Measurements from ENCODE around the gene SCYGR2. TPM values are rescaled to one million over a fixed set of nuclear protein-coding genes. Genes with fewer than 3 reads are reported as not detected.
"Not testable (repeated sequence)": the region's sequence is repeated elsewhere in the genome, so short reads cannot be mapped to it uniquely, and the experiment has no call there.

Gene SCYGR2
- not detected for total RNA-seq

- H3K27ac Mint-ChIP-seq; ATAC-seq; H3K4me3 Mint-ChIP-seq; H3K36me3 Mint-ChIP-seq (ENCODE audit: low read depth); DNase-seq; H3K4me1 Mint-ChIP-seq (ENCODE audit: low read depth); POLR2A ChIA-PET; H3K9me3 Mint-ChIP-seq (ENCODE audit: insufficient read depth); CTCF ChIA-PET: not testable (repeated sequence)
- peaks cover 17% of the 10 kb centered on the region for H3K27me3 Mint-ChIP-seq (ENCODE audit: low read depth)
These were observed at the start of gene SCYGR2 for GRCh38 chr2:227598835-227599503. Gene SCYGR2, plus strand, starts transcription at chr2:227598893. Its CDS starts 0 bp downstream, at chr2:227598893.

DNA sequence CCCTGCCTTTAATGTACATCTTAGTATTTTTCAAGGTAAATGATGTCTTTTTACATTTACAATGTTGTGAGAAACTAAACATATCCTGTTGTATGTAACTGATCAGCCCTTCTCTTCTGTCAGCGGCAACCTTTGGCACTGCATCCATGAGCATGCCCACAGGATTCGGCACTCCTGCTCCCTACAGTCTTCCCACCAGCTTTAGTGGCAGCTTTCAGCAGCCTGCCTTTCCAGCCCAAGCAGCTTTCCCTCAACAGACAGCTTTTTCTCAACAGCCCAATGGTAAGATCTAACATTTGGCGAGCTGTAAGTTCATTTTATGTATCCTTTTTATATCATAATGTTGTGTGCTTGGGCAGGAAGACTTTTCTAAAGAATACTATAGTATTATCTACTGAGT, 46.9 kb upstream of the SCYGR2 start:
- peaks cover 27% of the 10 kb centered on the region for H3K36me3 Mint-ChIP-seq (ENCODE audit: low read depth)
- no peak for ATAC-seq
- H3K9me3 Mint-ChIP-seq (ENCODE audit: insufficient read depth), result no peaks in the 10 kb centered on the region
- H3K4me1 Mint-ChIP-seq (ENCODE audit: low read depth), result no peaks in the 10 kb centered on the region
- no peak overlapping the region for H3K27ac Mint-ChIP-seq
- CTCF ChIA-PET, result no interaction called here
- no peak for DNase-seq
- H3K4me3 Mint-ChIP-seq, result no peak overlapping the region
- H3K27me3 Mint-ChIP-seq (ENCODE audit: low read depth), result no peaks in the 10 kb centered on the region
- POLR2A ChIA-PET, result interaction anchor here (0.5 kb wide), 1 partner anchor 9 kb away, joined by 4 read pairs; no protein-coding TSS in a partner anchor

- H3K27ac Mint-ChIP-seq, result no peak overlapping the region
These were observed 36.1 kb upstream of the SCYGR2 start for GRCh38 chr2:227562581-227562980.

DNA sequence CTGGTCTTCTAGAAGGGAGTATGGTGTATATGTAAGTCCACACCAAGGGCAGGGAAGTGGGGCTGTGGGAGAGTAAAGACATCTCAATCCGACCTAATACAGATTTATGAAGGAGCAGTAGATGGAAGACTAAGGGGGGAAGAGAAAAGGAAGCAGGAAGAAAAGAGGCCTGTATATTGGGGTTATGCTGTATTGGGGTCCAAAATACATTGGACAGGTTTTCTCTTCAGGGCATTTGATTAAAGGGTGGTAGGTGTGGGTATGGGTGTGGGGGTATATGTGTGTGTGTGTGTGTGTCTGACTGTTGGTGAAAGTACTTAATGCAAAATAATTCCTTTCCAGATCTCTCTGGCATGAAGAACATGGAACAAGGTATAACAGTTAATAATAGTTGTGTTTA, 33.6 kb upstream of the SCYGR2 start:
- ATAC-seq (no peak), DNase-seq (no peak)
- peaks cover 4% of the 10 kb centered on the region for H3K36me3 Mint-ChIP-seq (ENCODE audit: low read depth)
- no peak overlapping the region for H3K4me3 Mint-ChIP-seq
- no peaks in the 10 kb centered on the region for H3K27me3 Mint-ChIP-seq (ENCODE audit: low read depth)
- H3K4me1 Mint-ChIP-seq (ENCODE audit: low read depth), result no peaks in the 10 kb centered on the region
- no peaks in the 10 kb centered on the region for H3K9me3 Mint-ChIP-seq (ENCODE audit: insufficient read depth)
- ChIA-PET POLR2A (no interaction called here), CTCF (no interaction called here)
- H3K27ac Mint-ChIP-seq, result no peak overlapping the region

More at GRCh38 chr2:227562581-227562980, 36.1 kb upstream of the SCYGR2 start:
- Mint-ChIP-seq H3K27me3 (ENCODE audit: low read depth) (no peaks in the 10 kb centered on the region), H3K9me3 (ENCODE audit: insufficient read depth) (no peaks in the 10 kb centered on the region), H3K36me3 (ENCODE audit: low read depth) (peaks cover 4% of the 10 kb centered on the region), H3K4me1 (ENCODE audit: low read depth) (no peaks in the 10 kb centered on the region), H3K4me3 (no peak overlapping the region)
- ATAC-seq (no peak), DNase-seq (no peak)
- ChIA-PET CTCF (no interaction called here), POLR2A (no interaction called here)

GRCh38 chr2:227566012-227566411, 32.7 kb upstream of the SCYGR2 start:
- H3K27me3 Mint-ChIP-seq (ENCODE audit: low read depth), result no peaks in the 10 kb centered on the region
- no peaks in the 10 kb centered on the region for H3K36me3 Mint-ChIP-seq (ENCODE audit: low read depth)
- no peak for ATAC-seq
- ChIA-PET CTCF (interaction anchor here (0.8 to 1.1 kb wide), 3 partner anchors 20 to 65 kb away, joined by 3 read pairs; no protein-coding TSS in a partner anchor), POLR2A (no interaction called here)
- no peaks in the 10 kb centered on the region for H3K4me1 Mint-ChIP-seq (ENCODE audit: low read depth)
- no peaks in the 10 kb centered on the region for H3K9me3 Mint-ChIP-seq (ENCODE audit: insufficient read depth)
- no peak overlapping the region for H3K27ac Mint-ChIP-seq
- DNase-seq, result no peak
- no peak overlapping the region for H3K4me3 Mint-ChIP-seq

- H3K27me3 Mint-ChIP-seq (ENCODE audit: low read depth), result peaks cover 5% of the 10 kb centered on the region
- H3K4me1 Mint-ChIP-seq (ENCODE audit: low read depth), result no peaks in the 10 kb centered on the region
- H3K9me3 Mint-ChIP-seq (ENCODE audit: insufficient read depth), result no peaks in the 10 kb centered on the region
- H3K27ac Mint-ChIP-seq, result no peak overlapping the region
- ChIA-PET POLR2A (no interaction called here), CTCF (no interaction called here)
- no peak for ATAC-seq
- no peak overlapping the region for H3K4me3 Mint-ChIP-seq
- H3K36me3 Mint-ChIP-seq (ENCODE audit: low read depth), result no peaks in the 10 kb centered on the region
- no peak for DNase-seq
These were observed 29.9 kb upstream of the SCYGR2 start for GRCh38 chr2:227568852-227569169.

GRCh38 chr2:227570615-227571014, 28.1 kb upstream of the SCYGR2 start:
- H3K9me3 Mint-ChIP-seq (ENCODE audit: insufficient read depth), result no peaks in the 10 kb centered on the region
- DNase-seq (no peak), ATAC-seq (no peak)
- ChIA-PET CTCF (no interaction called here), POLR2A (no interaction called here)
- no peaks in the 10 kb centered on the region for H3K36me3 Mint-ChIP-seq (ENCODE audit: low read depth)
- no peak overlapping the region for H3K27ac Mint-ChIP-seq
- no peaks in the 10 kb centered on the region for H3K4me1 Mint-ChIP-seq (ENCODE audit: low read depth)
- H3K4me3 Mint-ChIP-seq, result no peak overlapping the region
- H3K27me3 Mint-ChIP-seq (ENCODE audit: low read depth), result peaks cover 5% of the 10 kb centered on the region

- H3K9me3 Mint-ChIP-seq (ENCODE audit: insufficient read depth), result no peaks in the 10 kb centered on the region
- no peak overlapping the region for H3K27ac Mint-ChIP-seq
- H3K4me3 Mint-ChIP-seq, result no peak overlapping the region
These were observed 22.6 kb upstream of the SCYGR2 start for GRCh38 chr2:227576110-227576509.

DNA sequence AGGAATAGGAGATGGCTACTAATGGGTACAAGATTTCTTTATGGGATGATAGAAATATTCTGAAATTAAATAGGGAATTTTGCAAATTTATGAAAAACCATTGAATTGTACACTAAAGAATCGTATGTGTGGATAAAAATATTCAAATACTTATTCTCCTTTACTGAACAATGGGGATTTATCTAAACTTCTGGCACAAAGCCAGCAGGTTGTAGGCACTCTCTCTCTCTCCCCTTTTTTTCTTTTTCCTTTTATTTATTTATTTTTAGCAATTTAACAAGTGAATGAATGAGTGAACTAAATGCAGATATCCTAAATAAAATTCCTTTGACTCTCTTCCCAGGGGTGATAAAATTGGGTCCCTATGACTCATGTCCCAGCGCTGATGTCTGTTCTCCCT, 21.9 kb upstream of the SCYGR2 start:
- CTCF ChIA-PET, result no interaction called here
- Mint-ChIP-seq H3K4me3 (no peak overlapping the region), H3K27ac (no peak overlapping the region), H3K27me3 (ENCODE audit: low read depth) (peaks cover 34% of the 10 kb centered on the region), H3K9me3 (ENCODE audit: insufficient read depth) (no peaks in the 10 kb centered on the region), H3K4me1 (ENCODE audit: low read depth) (no peaks in the 10 kb centered on the region), H3K36me3 (ENCODE audit: low read depth) (no peaks in the 10 kb centered on the region)
- POLR2A ChIA-PET, result no interaction called here
- ATAC-seq (no peak), DNase-seq (no peak)

More at GRCh38 chr2:227576110-227576509, 22.6 kb upstream of the SCYGR2 start:
- H3K36me3 Mint-ChIP-seq (ENCODE audit: low read depth), result no peaks in the 10 kb centered on the region
- POLR2A ChIA-PET, result no interaction called here
- H3K27me3 Mint-ChIP-seq (ENCODE audit: low read depth), result peaks cover 31% of the 10 kb centered on the region
- CTCF ChIA-PET, result no interaction called here
- DNase-seq (no peak), ATAC-seq (no peak)
- H3K4me1 Mint-ChIP-seq (ENCODE audit: low read depth), result no peaks in the 10 kb centered on the region

- ATAC-seq (no peak), DNase-seq (no peak)
- no peak overlapping the region for H3K4me3 Mint-ChIP-seq
- ChIA-PET CTCF (no interaction called here), POLR2A (no interaction called here)
- H3K9me3 Mint-ChIP-seq (ENCODE audit: insufficient read depth), result peaks cover 6% of the 10 kb centered on the region
- peaks cover 37% of the 10 kb centered on the region for H3K27me3 Mint-ChIP-seq (ENCODE audit: low read depth)
- H3K27ac Mint-ChIP-seq, result no peak overlapping the region
- H3K36me3 Mint-ChIP-seq (ENCODE audit: low read depth), result no peaks in the 10 kb centered on the region
- H3K4me1 Mint-ChIP-seq (ENCODE audit: low read depth), result no peaks in the 10 kb centered on the region
These were observed 21.1 kb upstream of the SCYGR2 start for GRCh38 chr2:227577555-227577954.

DNA sequence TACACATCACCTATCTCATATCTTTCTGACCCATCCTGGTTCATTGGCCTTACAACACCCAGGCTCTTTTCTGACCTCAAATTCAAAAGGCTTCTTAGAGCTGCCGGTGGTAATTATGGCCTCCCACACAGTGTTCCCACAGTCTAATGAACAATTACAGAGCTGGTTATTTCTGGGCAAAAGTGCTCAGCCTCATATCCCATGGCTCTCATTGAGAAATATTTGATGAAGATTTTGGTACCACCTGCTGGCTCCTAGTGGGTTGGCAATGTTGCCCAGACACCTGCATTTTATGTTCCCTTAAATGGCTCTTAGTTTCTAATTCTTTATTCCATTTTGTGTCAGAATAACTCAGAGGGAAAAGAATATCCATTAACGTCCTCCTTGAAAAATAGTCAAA, 20.1 kb upstream of the SCYGR2 start:
- Mint-ChIP-seq H3K27me3 (ENCODE audit: low read depth) (peaks cover 34% of the 10 kb centered on the region), H3K9me3 (ENCODE audit: insufficient read depth) (peaks cover 10% of the 10 kb centered on the region), H3K27ac (no peak overlapping the region), H3K4me1 (ENCODE audit: low read depth) (no peaks in the 10 kb centered on the region), H3K4me3 (no peak overlapping the region), H3K36me3 (ENCODE audit: low read depth) (no peaks in the 10 kb centered on the region)
- DNase-seq, result no peak
- POLR2A ChIA-PET, result no interaction called here
- CTCF ChIA-PET, result interaction anchor here (0.7 to 1.6 kb wide), 3 partner anchors 24 to 173 kb away, joined by 3 to 4 read pairs (median 3); no protein-coding TSS in a partner anchor
- ATAC-seq, result no peak

GRCh38 chr2:227579791-227580190, 18.9 kb upstream of the SCYGR2 start:
- Mint-ChIP-seq H3K9me3 (ENCODE audit: insufficient read depth) (peaks cover 10% of the 10 kb centered on the region), H3K36me3 (ENCODE audit: low read depth) (no peaks in the 10 kb centered on the region), H3K4me1 (ENCODE audit: low read depth) (no peaks in the 10 kb centered on the region), H3K27ac (no peak overlapping the region), H3K4me3 (no peak overlapping the region), H3K27me3 (ENCODE audit: low read depth) (peaks cover 34% of the 10 kb centered on the region)
- CTCF ChIA-PET, result interaction anchor here (0.7 kb wide), 1 partner anchor 81 kb away, joined by 3 read pairs; no protein-coding TSS in a partner anchor
- DNase-seq, result no peak
- ATAC-seq, result no peak
- POLR2A ChIA-PET, result no interaction called here

GRCh38 chr2:227582369-227582768, 16.3 kb upstream of the SCYGR2 start:
- CTCF ChIA-PET, result no interaction called here
- Mint-ChIP-seq H3K4me1 (ENCODE audit: low read depth) (no peaks in the 10 kb centered on the region), H3K36me3 (ENCODE audit: low read depth) (no peaks in the 10 kb centered on the region), H3K9me3 (ENCODE audit: insufficient read depth) (peaks cover 10% of the 10 kb centered on the region), H3K4me3 (no peak overlapping the region), H3K27ac (no peak overlapping the region), H3K27me3 (ENCODE audit: low read depth) (peaks cover 31% of the 10 kb centered on the region)
- POLR2A ChIA-PET, result no interaction called here
- ATAC-seq (no peak), DNase-seq (no peak)

Data from activated CD8-positive, alpha-beta T cell treated with anti-CD3 and anti-CD28 coated beads, Interleukin-2, amount 10 ng/mL, durations not matched to agents 7 days and 5 days (primary cell).